ENCODE measurements around the gene GPRC5A.

DNA sequence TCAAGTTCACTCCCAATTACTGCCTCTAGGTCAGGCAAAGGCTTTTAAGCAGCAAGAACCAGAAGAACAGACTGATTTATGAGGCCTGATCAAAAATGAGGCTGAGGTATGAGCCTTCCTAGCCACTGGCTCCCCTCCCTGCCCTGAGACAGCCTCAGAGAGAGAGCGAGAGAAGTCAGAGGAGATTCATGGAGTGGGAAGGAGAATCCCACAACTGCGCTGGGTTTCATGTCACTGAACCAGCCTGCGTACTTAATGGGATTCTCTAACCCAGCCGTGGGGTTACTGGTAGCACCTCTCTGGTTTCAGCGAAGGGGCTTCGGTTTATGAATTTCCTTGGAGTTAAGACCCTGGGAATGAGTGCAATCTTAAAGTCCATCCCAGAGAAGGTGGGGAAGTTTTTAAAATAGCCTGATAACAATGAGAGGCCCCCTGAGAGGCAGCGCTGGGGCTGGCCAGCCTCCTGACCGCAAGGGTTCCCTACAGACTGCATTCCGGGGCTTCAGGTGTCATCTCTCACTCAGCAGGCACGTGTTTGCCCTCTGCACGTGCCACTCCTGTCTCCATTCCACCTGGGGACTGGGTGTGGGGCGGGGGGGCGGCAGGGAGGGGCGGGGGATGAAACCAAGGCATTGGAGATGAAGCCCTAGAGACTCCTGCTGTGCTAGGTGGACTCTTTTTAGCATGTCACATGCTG is 6.1 kb upstream of the GPRC5A start:
- TF ChIP-seq EZH2 (IDR thresholded peaks at IDR 0.05; ENCODE audit: borderline replicate concordance, insufficient read depth, low read depth, low read length, poor library complexity, severe bottlenecking): no peak
- TF ChIP-seq, protein P1, sequence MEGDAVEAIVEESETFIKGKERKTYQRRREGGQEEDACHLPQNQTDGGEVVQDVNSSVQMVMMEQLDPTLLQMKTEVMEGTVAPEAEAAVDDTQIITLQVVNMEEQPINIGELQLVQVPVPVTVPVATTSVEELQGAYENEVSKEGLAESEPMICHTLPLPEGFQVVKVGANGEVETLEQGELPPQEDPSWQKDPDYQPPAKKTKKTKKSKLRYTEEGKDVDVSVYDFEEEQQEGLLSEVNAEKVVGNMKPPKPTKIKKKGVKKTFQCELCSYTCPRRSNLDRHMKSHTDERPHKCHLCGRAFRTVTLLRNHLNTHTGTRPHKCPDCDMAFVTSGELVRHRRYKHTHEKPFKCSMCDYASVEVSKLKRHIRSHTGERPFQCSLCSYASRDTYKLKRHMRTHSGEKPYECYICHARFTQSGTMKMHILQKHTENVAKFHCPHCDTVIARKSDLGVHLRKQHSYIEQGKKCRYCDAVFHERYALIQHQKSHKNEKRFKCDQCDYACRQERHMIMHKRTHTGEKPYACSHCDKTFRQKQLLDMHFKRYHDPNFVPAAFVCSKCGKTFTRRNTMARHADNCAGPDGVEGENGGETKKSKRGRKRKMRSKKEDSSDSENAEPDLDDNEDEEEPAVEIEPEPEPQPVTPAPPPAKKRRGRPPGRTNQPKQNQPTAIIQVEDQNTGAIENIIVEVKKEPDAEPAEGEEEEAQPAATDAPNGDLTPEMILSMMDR (IDR thresholded peaks at IDR 0.05): no peak
